Measurements from ENCODE around the gene ASB1.
"Not testable (repeated sequence)": the region's sequence is repeated elsewhere in the genome, so short reads cannot be mapped to it uniquely, and the experiment has no call there.

ASB1 gene

GRCh38 chr2:238423561-238424312 lies 3.0 kb upstream of the ASB1 start:
- no peak for DNase-seq (ENCODE audit: low read depth in 2 of 2)

GRCh38 chr2:238424313-238424700 lies 2.4 kb upstream of the ASB1 start:
- peak; percentile 49 to 51 for DNase-seq (ENCODE audit: low read depth in 2 of 2)

- DNase-seq (ENCODE audit: low read depth in 2 of 2) = no peak
Measured at GRCh38 chr2:238425505-238425978, 1.2 kb upstream of the ASB1 start.

- DNase-seq (ENCODE audit: low read depth in 2 of 2) = peak; percentile 66 to 67
Measured at GRCh38 chr2:238425979-238426567, 654 bp upstream of the ASB1 start.

GRCh38 chr2:238427435-238428162 lies 872 bp downstream of the ASB1 start:
- no peak for DNase-seq (ENCODE audit: low read depth in 2 of 2)

- no peak for DNase-seq (ENCODE audit: low read depth in 2 of 2)
Measured at GRCh38 chr2:238428866-238429265, 2.1 kb downstream of the ASB1 start.

GRCh38 chr2:238430781-238431180 lies 4.1 kb downstream of the ASB1 start:
- no peak for DNase-seq (ENCODE audit: low read depth in 2 of 2)

GRCh38 chr2:238431456-238431855 lies 4.7 kb downstream of the ASB1 start:
- DNase-seq (ENCODE audit: low read depth in 2 of 2) = no peak

- DNase-seq (ENCODE audit: low read depth in 2 of 2) = no peak
Measured at GRCh38 chr2:238433300-238433915, 6.7 kb downstream of the ASB1 start.

- peak; percentile 84 to 88 for DNase-seq (ENCODE audit: low read depth in 2 of 2)
Measured at GRCh38 chr2:238433941-238434845, 7.5 kb downstream of the ASB1 start.

- DNase-seq (ENCODE audit: low read depth in 2 of 2) = no peak
Measured at GRCh38 chr2:238434846-238435751, 8.4 kb downstream of the ASB1 start.

GRCh38 chr2:238435752-238436096 lies 9.0 kb downstream of the ASB1 start:
- no peak for DNase-seq (ENCODE audit: low read depth in 2 of 2)

GRCh38 chr2:238438856-238439849 lies 12.4 kb downstream of the ASB1 start:
- peak; percentile 59 to 60 for DNase-seq (ENCODE audit: low read depth in 2 of 2)

- no peak for DNase-seq (ENCODE audit: low read depth in 2 of 2)
Measured at GRCh38 chr2:238439917-238440316, 13.2 kb downstream of the ASB1 start.

- DNase-seq (ENCODE audit: low read depth in 2 of 2) = no peak
Measured at GRCh38 chr2:238440331-238440730, 13.6 kb downstream of the ASB1 start.

- no peak for DNase-seq (ENCODE audit: low read depth in 2 of 2)
Measured at GRCh38 chr2:238440767-238441166, 14.0 kb downstream of the ASB1 start.

GRCh38 chr2:238441262-238442114 lies 14.8 kb downstream of the ASB1 start:
- DNase-seq (ENCODE audit: low read depth in 2 of 2) = no peak

- not testable (repeated sequence) for DNase-seq (ENCODE audit: low read depth in 2 of 2)
Measured at GRCh38 chr2:238442257-238442656, 15.5 kb downstream of the ASB1 start.

Measured in fibroblast of skin of left quadriceps (primary cell).